NK-92 (cell line): ENCODE measurements around the gene GZMM.

Source experiments
- DNase-seq: peaks from one replicate; lab custom pipeline; 2025; ENCODE audit not compliant: unreplicated experiment; lab: John Stamatoyannopoulos, UW

Gene GZMM

DNA sequence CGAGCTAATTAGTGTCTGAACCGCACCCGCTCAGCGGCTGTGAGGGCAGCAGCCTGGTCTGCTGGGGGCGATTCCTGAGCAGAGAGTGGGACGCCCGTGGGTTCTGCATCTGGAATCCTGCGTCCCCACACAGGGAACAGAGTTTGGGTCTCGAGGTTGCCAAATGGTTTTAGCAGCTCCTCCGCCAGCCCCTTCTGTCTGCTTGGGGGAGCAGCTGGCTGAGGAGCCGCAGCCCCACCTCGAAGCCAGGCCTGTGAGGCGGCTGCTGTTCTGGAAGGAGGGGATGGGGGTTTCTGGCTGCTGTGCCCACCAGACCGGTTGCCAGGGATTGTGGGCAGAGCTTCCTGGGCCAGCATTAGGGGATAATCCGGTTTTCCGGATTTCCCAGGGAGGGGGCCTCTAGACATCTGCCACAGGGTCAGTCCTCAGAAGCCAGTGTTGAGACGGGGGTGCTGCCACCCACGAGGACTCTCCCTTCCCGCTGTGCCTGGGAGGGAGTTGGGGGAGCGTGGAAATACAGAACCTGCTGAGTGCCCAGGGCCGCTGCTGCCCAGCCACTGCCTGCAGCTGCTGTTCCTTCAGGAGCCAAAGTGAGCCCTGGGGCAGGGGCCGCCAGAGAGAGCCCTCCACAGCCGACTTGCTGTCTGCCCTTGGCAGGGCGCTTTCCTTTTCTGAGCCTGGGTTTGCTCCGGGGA lies 10.3 kb upstream of the GZMM start:
- no peak for DNase-seq

DNA sequence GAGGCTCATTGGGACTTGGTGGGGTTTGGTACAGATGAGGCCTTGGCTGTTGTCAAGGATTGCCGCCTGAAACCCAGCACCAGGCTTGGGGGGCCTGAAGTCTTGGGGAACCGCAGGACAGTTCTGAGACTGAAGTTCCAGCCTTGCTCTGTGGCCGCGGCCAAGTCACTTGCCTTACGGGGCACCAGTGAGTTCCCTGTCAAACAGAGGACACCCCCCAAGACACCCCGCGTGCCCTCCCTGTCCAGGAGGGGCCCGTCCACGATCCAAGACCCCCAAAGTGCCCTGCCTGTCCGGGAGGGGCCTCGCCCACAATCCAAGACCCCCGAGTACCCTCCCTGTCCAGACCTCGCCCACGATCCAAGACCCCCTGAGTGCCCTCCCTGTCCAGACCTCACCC lies 9.8 kb upstream of the GZMM start:
- no peak for DNase-seq

DNA sequence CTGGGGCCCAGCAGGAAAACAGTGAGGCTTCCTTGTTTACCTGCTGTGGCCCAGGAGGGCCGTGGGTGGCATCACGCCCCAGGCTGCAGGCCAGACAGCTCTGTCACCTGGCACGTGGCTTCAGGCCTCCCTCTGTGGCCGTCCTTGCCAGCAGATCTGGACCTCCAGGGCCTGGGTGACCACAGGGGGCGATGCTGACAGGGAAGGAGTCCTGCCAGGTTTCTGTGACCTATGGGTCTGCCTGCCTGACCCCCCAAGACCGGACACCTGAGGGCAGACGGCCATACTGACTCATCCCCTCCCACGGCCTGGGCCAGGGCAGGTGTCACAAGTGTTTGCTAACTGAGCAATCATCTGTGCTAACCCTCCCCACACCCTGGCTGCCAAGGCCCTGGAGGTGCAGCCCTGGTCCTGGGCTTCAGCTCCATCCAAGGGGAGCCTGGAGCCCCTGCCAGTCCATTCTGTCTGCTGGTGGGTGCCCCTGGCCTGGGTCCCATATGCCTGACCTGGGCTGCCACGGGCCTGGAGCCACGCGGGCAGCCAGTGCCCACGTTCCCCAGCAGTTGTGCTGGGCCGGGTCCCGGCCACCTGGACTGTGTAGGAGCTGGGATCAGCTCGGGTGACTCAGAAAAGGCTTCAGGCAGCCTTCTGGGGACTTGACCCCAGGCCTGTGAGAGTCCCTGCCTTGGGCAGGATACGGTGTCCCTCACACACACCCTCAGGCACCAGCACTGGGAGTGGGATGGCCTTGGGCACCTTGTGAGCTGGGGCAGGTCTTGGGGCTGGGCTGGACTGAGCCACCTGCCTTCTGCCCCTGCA lies 8.6 kb upstream of the GZMM start:
- DNase-seq: no peak

DNA sequence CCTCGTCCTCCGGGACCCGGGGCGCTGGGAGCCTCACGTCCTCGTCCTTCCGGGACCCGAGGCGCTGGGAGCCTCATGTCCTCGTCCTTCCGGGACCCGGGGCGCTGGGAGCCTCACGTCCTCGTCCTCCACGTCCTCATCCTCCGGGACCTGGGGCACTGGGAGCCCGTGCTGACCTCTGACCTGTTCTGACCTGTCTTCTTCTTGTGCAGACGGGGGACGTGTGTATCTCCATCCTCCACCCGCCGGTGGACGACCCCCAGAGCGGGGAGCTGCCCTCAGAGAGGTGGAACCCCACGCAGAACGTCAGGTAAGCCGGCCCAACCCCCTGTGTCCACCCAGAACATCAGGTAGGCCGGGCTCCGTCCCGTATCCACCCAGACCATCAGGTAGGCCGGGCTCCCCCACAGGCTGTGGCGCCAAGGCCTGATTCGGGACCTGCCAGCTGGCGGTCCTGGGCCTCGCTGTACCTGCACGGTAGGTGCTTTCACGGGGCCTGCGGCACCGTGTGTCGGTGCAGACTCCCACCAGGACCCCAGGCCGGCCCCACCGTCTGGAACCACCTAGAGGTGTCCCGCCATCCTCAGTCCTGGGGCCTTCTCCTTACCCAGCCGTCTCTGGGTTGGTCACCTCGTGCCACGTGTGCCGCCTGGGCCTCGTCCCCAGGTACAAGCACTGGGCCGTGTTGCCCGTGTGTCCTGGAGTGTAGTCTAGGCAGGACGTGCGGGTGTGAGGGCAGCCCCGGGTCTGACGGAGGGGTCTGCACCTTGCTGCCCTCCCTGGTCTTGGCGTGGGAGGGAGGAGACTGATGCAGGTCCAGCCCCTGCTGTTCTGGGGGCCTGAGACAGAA lies 7.6 kb upstream of the GZMM start:
- DNase-seq: no peak

DNA sequence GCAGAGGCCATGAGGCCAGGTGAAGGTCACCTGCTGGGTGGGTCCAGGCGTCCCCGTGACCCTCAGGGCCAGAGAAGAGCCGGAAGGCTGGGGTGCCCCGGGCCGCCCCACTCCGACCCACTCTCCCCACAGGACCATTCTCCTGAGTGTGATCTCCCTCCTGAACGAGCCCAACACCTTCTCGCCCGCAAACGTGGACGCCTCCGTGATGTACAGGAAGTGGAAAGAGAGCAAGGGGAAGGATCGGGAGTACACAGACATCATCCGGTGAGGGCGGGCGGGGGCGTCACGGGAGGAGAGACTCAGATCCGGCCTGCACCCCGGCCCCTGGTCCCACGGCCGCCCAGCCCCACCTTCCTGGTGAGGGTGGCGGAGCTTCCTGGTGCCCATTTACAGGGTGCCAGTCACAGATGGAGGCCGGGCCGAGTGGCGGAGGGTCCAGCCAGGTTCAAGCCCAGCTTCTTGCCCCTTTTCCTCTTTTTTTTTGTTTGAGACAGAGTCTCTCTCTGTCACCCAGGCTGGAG lies 6.9 kb upstream of the GZMM start:
- DNase-seq: no peak

DNA sequence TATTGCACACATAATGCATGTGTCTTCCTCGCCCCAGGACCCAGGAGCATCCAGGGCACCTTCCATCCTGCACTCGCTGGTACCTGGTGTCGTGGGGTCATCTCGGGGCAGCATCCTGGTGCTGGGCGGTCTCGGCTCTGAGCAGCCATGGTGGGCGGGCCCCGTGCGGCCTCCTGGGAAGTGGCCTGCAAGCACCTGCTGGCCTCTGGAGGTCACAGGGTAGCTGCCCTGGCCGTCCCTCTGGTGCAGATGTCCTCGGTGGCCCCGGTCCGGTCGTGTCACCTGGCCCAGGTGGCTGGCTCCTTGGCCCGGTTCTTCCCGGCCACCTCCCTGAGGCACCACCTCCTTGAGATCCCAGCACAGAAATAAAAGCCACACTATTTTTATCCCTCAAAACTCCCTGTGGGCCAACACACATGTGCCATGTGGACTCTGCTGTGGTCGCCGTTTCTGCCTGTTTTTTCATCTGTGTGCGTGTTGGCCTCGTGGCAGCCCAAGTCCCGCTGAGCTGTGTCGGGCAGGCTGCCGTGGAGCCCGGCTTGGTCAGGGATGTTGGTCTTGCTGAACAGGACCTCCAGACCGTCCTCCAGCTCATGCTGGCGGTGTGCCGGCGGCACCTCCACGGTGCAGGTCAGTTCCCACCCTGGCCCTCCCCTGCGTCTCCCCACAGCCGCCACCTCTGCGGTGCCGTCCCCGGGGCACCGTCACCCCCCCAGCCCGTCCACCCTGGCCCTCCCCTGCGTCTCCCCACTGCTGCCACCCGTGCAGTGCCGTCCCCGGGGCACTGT lies 5.0 kb upstream of the GZMM start:
- DNase-seq: no peak

DNA sequence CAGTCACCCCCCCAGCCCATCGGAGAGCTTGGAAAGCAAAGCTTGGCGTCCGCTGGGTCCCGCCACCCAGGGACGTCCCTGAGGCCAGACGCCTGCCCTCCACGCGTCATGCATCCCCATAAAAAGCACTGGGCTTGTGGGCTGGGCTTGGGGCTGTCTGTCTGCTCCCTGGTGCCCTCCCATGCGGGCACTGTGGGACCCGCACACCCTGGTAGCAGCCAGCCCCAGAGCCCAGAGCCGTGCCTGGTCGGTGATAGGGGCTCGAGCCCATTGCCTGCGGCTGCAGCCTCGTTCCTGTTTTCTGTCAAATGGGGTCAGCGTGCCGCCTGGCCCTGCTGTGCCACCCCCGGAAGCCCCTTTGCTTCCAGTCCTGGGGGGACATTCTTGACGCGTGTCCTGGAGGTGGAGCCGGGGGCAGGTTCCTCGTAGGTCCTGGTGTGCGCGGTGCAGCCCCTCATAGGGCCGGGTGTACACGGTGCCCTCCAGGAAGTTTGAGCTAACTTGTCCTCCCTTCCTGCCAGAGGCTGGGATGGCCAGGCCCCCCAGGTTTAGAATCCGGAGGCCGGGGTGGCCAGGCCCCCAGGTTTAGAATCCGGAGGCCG lies 4.3 kb upstream of the GZMM start:
- DNase-seq: no peak

DNA sequence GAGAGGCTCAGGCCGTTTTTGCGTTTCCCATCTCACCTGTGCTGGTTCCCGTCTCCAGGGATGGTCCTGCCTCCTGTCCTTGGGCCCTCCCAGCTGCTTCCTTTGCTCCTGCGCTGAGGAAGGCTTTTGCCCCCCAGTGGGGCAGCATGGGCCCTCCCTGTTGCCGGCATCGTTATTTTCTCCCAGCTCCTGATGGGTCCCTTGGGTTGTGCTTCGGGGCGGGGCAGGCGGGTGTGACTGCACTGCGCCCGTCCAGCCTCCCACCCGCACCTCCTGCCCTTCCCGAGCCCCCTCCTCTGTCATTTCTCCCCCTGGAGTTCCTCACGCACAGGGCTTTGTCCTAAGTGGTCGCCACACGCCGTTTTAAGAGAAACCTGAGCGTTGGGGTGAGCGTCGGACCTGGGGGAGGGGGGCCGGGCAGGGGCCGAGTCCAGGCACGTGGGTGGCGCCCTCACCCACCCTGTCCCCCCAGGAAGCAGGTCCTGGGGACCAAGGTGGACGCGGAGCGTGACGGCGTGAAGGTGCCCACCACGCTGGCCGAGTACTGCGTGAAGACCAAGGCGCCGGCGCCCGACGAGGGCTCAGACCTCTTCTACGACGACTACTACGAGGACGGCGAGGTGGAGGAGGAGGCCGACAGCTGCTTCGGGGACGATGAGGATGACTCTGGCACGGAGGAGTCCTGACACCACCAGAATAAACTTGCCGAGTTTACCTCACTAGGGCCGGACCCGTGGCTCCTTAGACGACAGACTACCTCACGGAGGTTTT lies 2.8 kb upstream of the GZMM start:
- DNase-seq: no peak

DNA sequence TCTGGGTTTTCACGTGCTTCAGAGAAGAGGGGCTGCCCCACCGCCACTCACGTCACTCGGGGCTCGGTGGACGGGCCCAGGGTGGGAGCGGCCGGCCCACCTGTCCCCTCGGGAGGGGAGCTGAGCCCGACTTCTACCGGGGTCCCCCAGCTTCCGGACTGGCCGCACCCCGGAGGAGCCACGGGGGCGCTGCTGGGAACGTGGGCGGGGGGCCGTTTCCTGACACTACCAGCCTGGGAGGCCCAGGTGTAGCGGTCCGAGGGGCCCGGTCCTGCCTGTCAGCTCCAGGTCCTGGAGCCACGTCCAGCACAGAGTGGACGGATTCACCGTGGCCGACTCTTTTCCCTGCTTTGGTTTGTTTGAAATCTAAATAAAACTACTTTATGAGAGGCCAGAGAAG lies 2.2 kb upstream of the GZMM start:
- DNase-seq: no peak

DNA sequence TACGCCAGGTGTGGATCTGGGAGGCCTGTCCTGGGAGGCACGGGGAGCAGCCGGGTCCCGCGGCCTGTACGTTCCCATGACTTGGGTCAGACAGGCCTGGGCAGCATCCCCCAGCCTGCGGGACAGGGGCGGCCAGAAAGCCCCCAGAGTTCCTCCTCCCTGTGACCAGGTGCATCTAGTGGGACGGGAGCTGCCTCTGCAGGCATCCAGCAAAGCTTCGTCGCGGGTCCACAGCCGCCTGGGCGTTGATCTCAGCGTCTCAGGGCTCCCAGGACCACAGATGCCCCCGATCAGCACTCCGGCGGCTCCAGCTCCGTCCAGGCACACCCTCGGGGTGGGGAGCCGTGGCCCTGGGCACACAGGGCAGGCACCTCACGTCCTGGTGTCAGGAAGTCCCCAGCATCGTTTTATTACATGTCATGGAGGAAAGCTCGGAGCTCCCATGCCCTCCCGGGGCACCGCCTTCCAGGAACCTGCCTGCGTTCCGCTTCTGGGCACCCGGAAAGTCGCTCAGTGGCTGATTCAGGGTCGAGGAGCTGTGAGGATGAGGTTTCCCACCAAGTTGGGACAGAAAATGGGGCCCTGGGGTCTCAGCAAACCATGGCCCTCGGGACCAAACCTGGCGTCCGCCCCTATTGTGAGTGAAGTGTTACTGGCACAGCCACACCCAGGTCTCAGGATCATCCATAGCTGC lies 1.5 kb upstream of the GZMM start:
- no peak for DNase-seq

DNA sequence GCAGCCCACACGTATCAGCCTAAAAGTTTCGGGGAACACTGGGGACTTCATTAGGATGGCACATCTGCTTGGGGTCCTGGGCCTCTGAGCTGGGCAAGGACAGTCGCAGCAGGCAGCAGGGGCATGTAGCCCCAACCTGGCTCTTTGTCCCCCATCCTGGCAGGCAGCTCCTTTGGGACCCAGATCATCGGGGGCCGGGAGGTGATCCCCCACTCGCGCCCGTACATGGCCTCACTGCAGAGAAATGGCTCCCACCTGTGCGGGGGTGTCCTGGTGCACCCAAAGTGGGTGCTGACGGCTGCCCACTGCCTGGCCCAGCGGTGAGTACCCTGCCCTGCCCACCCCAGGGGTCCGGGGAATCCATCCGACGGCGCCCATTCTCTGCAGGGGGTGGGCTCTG lies 3.3 kb downstream of the GZMM start:
- DNase-seq: no peak

DNA sequence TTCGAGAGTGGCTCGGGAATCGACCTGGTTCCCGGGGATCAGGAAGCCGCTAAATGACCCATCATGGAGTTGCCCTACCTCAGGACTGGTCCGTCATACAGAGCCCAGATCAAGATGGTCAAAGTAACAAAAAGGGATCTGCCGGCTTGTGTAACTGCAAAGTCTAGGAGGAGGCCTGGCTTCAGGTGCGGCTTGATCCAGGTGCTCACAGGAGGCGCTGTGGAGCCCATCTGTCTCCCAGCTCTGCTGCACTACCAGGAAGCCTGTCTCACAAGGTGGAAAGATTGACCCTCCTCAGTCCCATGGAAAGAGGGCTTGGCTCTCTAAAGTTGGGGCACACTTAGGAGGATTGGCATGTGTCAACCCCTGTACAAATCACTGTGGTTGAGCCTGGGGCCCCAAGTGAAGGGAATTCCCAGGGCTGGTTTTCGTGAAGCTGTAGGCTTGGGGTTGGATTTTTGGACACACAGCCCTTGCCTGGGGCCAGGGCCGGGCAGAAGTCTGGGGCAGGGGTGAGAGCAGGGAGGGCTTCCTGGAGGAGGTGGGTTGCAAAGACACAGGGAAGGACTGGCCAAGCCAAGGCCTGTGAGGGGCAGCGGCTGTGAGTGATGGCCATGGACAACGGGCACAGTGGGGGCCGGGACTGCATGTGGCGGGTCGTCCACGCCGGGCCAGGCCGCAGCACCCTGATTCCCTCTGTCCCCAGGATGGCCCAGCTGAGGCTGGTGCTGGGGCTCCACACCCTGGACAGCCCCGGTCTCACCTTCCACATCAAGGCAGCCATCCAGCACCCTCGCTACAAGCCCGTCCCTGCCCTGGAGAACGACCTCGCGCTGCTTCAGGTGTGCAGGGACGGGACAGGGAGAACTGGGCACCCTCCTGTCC lies 4.2 kb downstream of the GZMM start:
- no peak for DNase-seq

DNA sequence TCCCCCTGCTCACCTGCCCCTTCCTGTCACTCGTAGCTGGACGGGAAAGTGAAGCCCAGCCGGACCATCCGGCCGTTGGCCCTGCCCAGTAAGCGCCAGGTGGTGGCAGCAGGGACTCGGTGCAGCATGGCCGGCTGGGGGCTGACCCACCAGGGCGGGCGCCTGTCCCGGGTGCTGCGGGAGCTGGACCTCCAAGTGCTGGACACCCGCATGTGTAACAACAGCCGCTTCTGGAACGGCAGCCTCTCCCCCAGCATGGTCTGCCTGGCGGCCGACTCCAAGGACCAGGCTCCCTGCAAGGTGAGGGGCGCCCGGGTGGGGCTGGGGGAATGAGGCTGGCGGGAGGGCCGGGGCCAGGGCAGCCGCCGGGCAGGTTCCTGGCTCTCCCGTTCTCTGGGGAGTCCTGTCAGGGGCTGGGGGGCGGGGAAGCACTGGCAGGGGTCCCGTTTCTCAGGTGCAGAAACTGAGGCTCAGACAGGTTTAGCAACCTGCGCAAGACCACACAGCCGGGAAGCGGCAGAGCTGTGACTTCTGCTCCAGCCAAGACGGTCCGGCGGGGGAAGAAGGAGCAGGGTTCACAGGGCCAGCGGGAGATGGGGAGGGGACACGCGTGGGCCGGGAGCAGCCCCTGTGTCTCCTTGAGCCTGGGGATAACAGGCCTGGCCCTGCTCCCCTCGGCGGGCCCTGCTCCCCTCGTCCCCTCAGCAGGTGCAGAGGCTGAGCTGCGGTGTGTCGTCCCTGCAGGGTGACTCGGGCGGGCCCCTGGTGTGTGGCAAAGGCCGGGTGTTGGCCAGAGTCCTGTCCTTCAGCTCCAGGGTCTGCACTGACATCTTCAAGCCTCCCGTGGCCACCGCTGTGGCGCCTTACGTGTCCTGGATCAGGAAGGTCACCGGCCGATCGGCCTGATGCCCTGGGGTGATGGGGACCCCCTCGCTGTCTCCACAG lies 5.3 kb downstream of the GZMM start:
- DNase-seq: no peak

DNA sequence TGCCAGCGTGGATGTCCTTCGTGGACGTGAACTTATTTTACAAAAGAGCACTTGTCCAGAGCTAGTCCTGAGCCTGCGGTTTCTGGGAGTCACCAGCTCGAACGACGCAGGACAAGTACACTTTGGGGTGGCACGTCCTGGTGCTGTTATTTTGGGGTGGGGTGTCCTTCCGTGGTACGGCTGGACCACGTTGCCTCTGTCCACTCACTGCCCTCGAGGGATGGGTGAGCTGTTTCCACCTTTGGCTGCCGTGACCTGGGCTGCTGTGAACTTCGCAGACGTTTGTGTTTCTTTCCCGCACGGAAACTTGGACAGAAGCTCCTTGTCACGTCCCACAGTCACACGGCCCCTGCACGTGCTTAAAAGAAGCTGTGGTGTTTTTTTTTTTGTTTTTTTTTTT lies 11.0 kb downstream of the GZMM start:
- no peak for DNase-seq

DNA sequence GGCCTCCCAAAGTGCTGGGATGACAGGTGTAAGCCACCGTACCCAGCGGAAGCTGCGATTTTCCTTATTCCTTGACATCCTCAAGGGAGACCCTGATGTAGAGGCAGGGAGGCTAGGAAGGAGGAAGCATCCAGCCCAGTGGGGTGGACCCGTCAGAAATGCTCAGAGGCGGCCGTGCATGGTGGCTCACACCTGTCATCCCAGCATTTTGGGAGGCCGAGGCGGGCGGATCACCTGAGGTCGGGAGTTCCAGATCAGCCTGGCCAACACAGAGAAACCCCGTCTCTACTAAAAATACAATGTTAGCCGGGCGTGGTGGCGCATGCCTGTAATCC lies 11.6 kb downstream of the GZMM start:
- no peak for DNase-seq

DNA sequence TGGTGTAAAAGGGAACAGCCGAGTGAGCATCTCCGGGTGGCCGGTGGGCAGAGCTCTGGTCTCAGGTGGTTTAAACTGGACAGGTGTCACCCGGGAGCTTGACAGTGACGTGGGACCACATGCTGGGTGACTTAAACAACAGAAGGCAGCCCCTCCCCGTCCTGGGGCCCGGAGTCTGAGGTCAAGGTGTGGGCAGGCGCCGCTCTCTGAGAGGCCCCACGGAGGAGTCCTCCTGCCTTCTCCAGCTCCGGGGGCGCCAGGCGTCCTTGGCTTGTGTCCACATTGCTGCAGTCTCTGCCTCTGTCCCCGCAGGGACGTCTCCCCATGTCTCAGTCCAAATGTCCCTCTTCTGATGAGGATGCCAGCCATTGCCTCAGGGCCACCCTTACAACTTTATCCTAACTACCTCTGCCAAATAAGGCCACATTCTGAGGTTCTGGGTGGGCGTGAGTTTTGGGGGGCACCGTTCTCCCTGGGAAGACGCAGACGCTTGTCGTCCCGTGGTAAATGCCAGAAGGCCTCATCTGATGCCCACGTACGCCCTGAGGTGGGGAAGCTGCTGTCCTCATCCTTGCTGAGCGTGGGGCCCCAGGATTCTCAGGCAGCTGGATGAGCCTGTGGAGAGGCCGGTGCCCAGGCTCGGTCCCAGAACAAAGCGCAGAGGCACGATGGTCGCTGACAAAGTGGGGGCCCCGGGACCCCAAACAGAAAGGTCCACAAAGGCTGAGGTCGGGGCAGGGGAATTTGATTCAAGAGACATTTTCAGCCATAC lies 12.9 kb downstream of the GZMM start:
- no peak for DNase-seq
